BJ (cell line): ENCODE measurements around the gene SART1. TPM values are rescaled to one million over a fixed set of nuclear protein-coding genes. Genes with fewer than 3 reads are reported as not detected.

Experiments used
- CTCF ChIA-PET: fragments of 350-600 bp; formaldehyde crosslinking; extraction: SDS; loops from one replicate; lab custom pipeline; 2021; ENCODE audit warnings: antibody characterized with exemption, inconsistent platforms; lab: Yijun Ruan, JAX
- POLR2A ChIA-PET: fragments of 300-600 bp; sonication (Branson Sonifier 250); formaldehyde crosslinking; extraction: SDS; loops from one replicate; lab custom pipeline; 2021; ENCODE audit warnings: antibody characterized with exemption; lab: Charles Lee
- DNase-seq: peaks from one replicate; pipeline ENCODE4 v3.0.0-alpha.2; 2011; ENCODE audit warnings: low read depth
- H3K27me3 ChIP-seq: 2 replicates; pipeline ENCODE4 v1.6.0; 2011; ENCODE audit warnings: low read length; ENCODE audit not compliant: control insufficient read depth, insufficient read depth
- H3K36me3 ChIP-seq: 2 replicates; pipeline ENCODE4 v1.5.1; 2011; ENCODE audit warnings: low read length; ENCODE audit not compliant: control insufficient read depth, insufficient read depth
- H3K4me3 ChIP-seq: 2 replicates; pipeline ENCODE4 v1.5.1; 2011; ENCODE audit warnings: low read depth, mild to moderate bottlenecking, control low read depth, low read length
- CTCF ChIP-seq: IDR thresholded peaks from 2 replicates; pipeline ENCODE4 v1.5.1; 2011; ENCODE audit warnings: low read depth, mild to moderate bottlenecking, control low read depth, inconsistent platforms, low read length, moderate library complexity; ENCODE audit not compliant: insufficient read depth
- polyA plus RNA-seq: library from polyadenylated mRNA; depleted of rRNA; stranded (reverse); fragments of >200 nt; gene quantifications from 2 replicates; pipeline ENCODE4 v1.2.3, GENCODE V29; 2011

Gene SART1
- polyA plus RNA-seq, 1 experiment = 13.2 TPM

GRCh38 chr11:65916391-65916790 lies 45.1 kb upstream of the SART1 start:
- TF ChIP-seq CTCF = no peak
- no peaks in the 10 kb centered on the region for H3K27me3 ChIP-seq
- H3K36me3 ChIP-seq = peaks cover 6% of the 10 kb centered on the region
- POLR2A ChIA-PET = interaction anchor here (1.0 to 1.6 kb wide), 3 partner anchors 13 to 57 kb away, joined by 4 to 6 read pairs (median 5); partner anchors contain the start of gene CCDC85B
- no peak for DNase-seq
- no peak overlapping the region for H3K4me3 ChIP-seq
- CTCF ChIA-PET = interaction anchor here (1.2 to 4.8 kb wide), 4 partner anchors 14 to 57 kb away, joined by 3 to 60 read pairs (median 12); partner anchors contain the start of genes CCDC85B, FIBP and MUS81

DNA sequence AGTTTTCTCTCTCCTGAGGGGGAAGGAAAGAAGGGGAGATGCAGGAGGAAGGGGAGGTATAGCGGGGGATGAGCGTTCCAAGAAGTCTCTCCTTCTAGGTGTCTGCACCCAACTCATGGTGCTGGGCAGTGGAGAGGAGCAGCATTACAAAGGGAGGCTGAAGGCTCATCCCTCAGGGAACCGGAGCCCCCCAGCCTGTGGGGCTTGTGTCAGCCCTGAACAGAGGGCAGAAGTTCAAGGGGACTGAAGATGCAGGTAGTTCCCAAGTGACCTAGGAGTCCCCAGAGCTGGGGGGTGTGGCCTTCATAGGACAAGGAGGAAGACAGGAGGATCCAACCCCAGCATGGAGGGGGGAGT lies 44.5 kb upstream of the SART1 start:
- no peak for TF ChIP-seq CTCF
- ChIA-PET POLR2A (no interaction called here), CTCF (interaction anchor here (2.0 to 4.8 kb wide), 2 partner anchors 27 to 33 kb away, joined by 9 to 60 read pairs; partner anchors contain the start of genes CCDC85B and FIBP)
- Histone ChIP-seq H3K4me3 (peak overlapping the region; percentile 87), H3K36me3 (peaks cover 9% of the 10 kb centered on the region), H3K27me3 (no peaks in the 10 kb centered on the region)
- DNase-seq = no peak

DNA sequence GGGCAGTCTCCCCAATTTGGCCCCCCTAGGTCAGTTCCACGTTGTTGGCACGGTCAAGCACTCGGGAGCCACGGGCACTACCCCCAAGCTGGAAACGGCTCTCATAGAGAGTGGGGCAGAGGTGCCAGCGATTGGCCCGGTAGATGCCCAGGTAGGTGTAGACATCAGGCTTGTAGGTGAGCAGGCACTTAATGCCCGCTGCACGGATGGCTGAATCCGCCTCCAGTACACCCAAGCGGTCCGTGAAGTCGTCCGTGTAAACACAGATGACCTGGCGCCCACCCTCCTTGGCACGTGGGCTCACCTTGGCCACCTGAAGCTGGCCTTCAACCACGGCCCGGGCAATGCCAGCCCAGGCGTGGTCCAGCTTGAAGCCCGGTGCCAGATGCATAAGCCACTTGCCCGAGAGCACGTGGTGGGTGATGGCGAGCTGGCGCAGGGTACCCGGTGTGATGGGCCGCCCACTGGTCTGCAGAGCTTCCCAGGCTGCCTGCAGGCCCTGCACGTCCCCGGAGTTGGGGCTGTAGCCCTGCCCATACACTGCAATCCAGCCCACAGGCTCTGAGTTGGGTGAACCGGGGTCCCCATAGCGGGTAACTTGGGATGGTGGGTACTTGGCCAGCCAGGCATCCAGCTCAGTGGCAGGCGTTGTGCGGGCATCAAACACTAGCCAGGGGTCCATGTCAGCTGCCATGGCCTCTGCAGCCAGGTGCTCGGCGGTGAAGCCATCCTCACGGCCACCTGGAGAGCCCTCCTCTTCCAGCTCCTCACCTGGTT lies 43.9 kb upstream of the SART1 start:
- no peak for TF ChIP-seq CTCF
- Histone ChIP-seq H3K36me3 (peaks cover 9% of the 10 kb centered on the region), H3K4me3 (peak overlapping the region; percentile 87), H3K27me3 (no peaks in the 10 kb centered on the region)
- DNase-seq = no peak
- CTCF ChIA-PET = interaction anchor here (1.0 to 4.8 kb wide), 4 partner anchors 15 to 138 kb away, joined by 3 to 60 read pairs (median 6); partner anchors contain the start of genes CCDC85B and FIBP
- POLR2A ChIA-PET = no interaction called here

GRCh38 chr11:65918211-65919140 lies 43.1 kb upstream of the SART1 start, which contains the start of gene C11orf68:
Gene C11orf68, minus strand, starts transcription at chr11:65919062. Its CDS starts 31 bp downstream, at chr11:65919031.
- ChIA-PET CTCF (interaction anchor here (1.0 to 4.8 kb wide), 4 partner anchors 15 to 138 kb away, joined by 3 to 60 read pairs (median 6); partner anchors contain the start of genes CCDC85B and FIBP), POLR2A (no interaction called here)
- Histone ChIP-seq H3K27me3 (no peaks in the 10 kb centered on the region), H3K4me3 (peak within 1 kb of the TSS; percentile 87), H3K36me3 (peaks cover 12% of the 10 kb centered on the region)
- DNase-seq = no peak
- no peak for TF ChIP-seq CTCF
